CD4-positive, alpha-beta T cell treated with Interleukin-21 for 1 hour (primary cell): ENCODE data around the gene DDX27.
"Not testable (repeated sequence)": the region's sequence is repeated elsewhere in the genome, so short reads cannot be mapped to it uniquely, and the experiment has no call there.

Source experiments
- DNase-seq: peaks from one replicate; pipeline ENCODE4 v3.0.0-alpha.2; 2020

The DDX27 gene

GRCh38 chr20:49210101-49210756 is 9.0 kb upstream of the DDX27 start:
- DNase-seq = no peak

- no peak for DNase-seq
Observed at GRCh38 chr20:49210757-49211110, 8.5 kb upstream of the DDX27 start.

- DNase-seq = no peak
Observed at GRCh38 chr20:49214571-49214970, 4.6 kb upstream of the DDX27 start.

- no peak for DNase-seq
Observed at GRCh38 chr20:49215232-49215631, 4.0 kb upstream of the DDX27 start.

- peak; percentile 91 for DNase-seq
Observed at GRCh38 chr20:49216991-49217578, 2.1 kb upstream of the DDX27 start.

- not testable (repeated sequence) for DNase-seq
Observed at GRCh38 chr20:49218739-49219090, 501 bp upstream of the DDX27 start.

GRCh38 chr20:49219924-49220831 is 962 bp downstream of the DDX27 start:
- DNase-seq = no peak

GRCh38 chr20:49225896-49226295 is 6.7 kb downstream of the DDX27 start:
- no peak for DNase-seq

- DNase-seq = no peak
Observed at GRCh38 chr20:49228676-49229075, 9.5 kb downstream of the DDX27 start.

- no peak for DNase-seq
Observed at GRCh38 chr20:49229381-49229780, 10.2 kb downstream of the DDX27 start.

- DNase-seq = no peak
Observed at GRCh38 chr20:49230021-49230420, 10.8 kb downstream of the DDX27 start.

- DNase-seq = no peak
Observed at GRCh38 chr20:49230561-49231133, 11.4 kb downstream of the DDX27 start.

GRCh38 chr20:49231471-49231870 is 12.3 kb downstream of the DDX27 start:
- DNase-seq = no peak

- DNase-seq = no peak
Observed at GRCh38 chr20:49233226-49233625, 14.0 kb downstream of the DDX27 start.

GRCh38 chr20:49234831-49235230 is 15.6 kb downstream of the DDX27 start:
- no peak for DNase-seq

GRCh38 chr20:49236301-49236700 is 17.1 kb downstream of the DDX27 start:
- DNase-seq = no peak

GRCh38 chr20:49237531-49237930 is 18.3 kb downstream of the DDX27 start:
- DNase-seq = no peak

GRCh38 chr20:49245921-49246740 is 26.9 kb downstream of the DDX27 start:
- DNase-seq = peak; percentile 45

GRCh38 chr20:49247169-49247723 is 28.0 kb downstream of the DDX27 start:
- DNase-seq = no peak

GRCh38 chr20:49247792-49248191 is 28.6 kb downstream of the DDX27 start:
- no peak for DNase-seq

GRCh38 chr20:49248301-49248700 is 29.1 kb downstream of the DDX27 start:
- DNase-seq = no peak

GRCh38 chr20:49248879-49249665 is 29.9 kb downstream of the DDX27 start:
- DNase-seq = no peak
